PFSK-1 (cell line): Measurements from ENCODE around the gene TM2D3.

Experiments
- FOXP2 ChIP-seq: optimal IDR thresholded peaks from 2 replicates; pipeline ENCODE3; 2011; ENCODE audit warnings: borderline replicate concordance, control low read depth, inconsistent platforms; ENCODE audit not compliant: insufficient read depth; ENCODE audit errors: extremely low read length, extremely low read depth
- POLR2AphosphoS5 ChIP-seq: IDR thresholded peaks from 2 replicates; pipeline ENCODE4 v1.6.1; 2012; ENCODE audit warnings: low read depth, mild to moderate bottlenecking, control low read depth, low read length, moderate library complexity
- REST ChIP-seq, 2 experiments: IDR thresholded peaks; 2 replicates each; pipeline versions ENCODE4 v1.6.1 to v1.8.0; 2011 to 2012; ENCODE audit warnings: low read depth in 2 of 2, low read length in 2 of 2, control low read depth in 1 of 2, inconsistent platforms in 1 of 2, mild to moderate bottlenecking in 1 of 2, moderate library complexity in 1 of 2; ENCODE audit not compliant: insufficient read depth in 1 of 2
- SIN3A ChIP-seq: IDR thresholded peaks from 2 replicates; pipeline ENCODE4 v1.6.1; 2012; ENCODE audit warnings: mild to moderate bottlenecking, low read length, moderate library complexity, borderline replicate concordance; ENCODE audit not compliant: insufficient read depth
- TAF1 ChIP-seq: IDR thresholded peaks from 2 replicates; pipeline ENCODE4 v1.6.1; 2012; ENCODE audit warnings: low read length, control low read depth, borderline replicate concordance; ENCODE audit not compliant: insufficient read depth

Gene TM2D3

DNA sequence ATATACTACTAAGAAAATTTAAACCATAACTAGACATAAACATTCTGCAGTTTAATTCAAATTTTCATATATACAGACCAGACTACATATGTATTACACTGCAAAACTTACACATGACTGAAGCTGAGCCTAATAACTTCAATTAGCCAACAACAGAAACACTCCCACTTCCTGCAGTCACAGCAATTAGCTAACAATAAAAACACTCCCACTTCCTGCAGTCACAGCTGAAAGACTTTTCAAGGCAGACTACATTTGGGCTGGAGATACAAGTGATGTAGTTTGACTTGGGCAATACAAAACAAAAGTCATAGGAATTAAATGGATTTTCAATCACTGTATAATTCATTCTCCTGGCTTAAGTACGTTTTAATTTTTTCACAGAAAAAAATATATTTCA lies 10.3 kb downstream of the TM2D3 start:
- TF ChIP-seq FOXP2 (no peak), TAF1 (no peak), REST (IDR thresholded peaks at IDR 0.05; ENCODE audit: insufficient read depth in 1 of 2, low read depth in 2 of 2, low read length in 2 of 2) (no peak), POLR2AphosphoS5 (0 out of 2 replicates have a peak, but pooled peaks have one; percentile 24), SIN3A (peak; percentile 87; the same call in 1 of the 2 replicates)

DNA sequence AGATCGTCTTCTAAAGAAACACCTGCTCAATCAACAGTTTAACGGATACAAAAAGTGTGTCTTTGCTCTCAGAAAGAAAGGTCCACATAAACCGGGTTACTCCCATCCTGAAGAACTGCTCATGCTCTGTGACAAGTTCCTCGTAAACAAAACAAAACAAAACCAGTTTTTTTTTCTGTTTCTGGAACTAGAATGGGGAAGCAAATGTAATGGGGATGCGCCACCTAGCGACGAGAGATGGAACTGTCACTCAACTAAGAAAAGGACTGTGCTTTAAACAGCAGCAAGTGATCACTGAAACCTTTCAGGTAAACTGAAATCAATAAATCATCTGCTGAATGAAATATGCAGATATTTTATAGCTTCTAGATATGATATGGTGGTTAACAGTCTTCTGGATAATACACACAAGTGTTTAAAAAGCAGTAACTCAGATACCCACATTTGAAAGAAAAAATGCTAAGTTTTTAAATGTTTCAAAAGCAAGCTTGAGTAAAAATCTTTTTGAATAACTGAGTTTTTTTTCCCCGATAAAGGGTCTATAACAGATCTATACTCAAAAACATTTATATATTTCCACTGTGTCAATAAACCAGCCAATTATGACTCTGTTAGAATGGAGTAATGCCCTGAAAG lies 10.9 kb downstream of the TM2D3 start:
- TF ChIP-seq REST (IDR thresholded peaks at IDR 0.05; ENCODE audit: insufficient read depth in 1 of 2, low read depth in 2 of 2, low read length in 2 of 2): no peak
- no peak for TF ChIP-seq POLR2AphosphoS5
- no peak for TF ChIP-seq FOXP2
- TF ChIP-seq TAF1: no peak
- no peak for TF ChIP-seq SIN3A

DNA sequence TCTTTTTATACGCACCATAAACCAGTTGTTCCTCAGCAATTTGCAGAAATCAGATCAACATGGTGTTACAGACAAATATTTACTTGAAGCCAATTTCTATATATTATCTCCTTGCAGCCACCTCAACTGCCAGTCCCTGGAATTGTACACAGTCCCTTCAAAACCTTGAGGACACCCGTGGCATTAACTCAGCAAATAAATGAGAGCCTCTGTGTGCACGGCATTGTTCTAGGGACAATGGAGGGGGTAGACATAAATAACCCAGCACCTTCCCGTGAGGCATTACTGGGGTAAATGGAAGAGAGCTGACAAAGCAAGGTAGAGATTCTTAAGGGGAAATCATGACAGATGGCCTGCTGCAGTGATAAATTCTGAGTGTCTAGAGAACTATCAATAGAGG lies 12.5 kb downstream of the TM2D3 start:
- TF ChIP-seq SIN3A: no peak
- no peak for TF ChIP-seq TAF1
- TF ChIP-seq POLR2AphosphoS5: no peak
- TF ChIP-seq FOXP2: no peak
- no peak for TF ChIP-seq REST (IDR thresholded peaks at IDR 0.05; ENCODE audit: insufficient read depth in 1 of 2, low read depth in 2 of 2, low read length in 2 of 2)

DNA sequence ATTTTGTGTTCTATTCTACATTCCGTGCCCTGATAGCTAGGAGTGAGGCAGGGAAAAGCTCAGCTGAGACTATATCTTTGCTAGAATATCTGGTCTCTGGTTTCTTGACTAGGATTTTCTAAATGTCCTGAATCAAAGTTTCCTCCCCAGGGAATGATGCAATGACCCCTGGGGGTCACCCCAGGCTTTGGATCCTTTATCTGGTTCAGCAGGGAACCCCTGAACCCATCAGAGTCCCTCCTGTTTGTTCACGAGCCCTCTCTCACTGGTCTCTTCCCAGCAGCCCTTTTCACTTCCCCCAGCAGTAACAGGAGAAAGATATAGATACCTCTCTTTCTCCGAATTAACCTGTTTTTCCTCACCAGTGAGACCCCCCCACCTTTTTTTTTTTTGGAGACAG lies 14.3 kb downstream of the TM2D3 start:
- TF ChIP-seq FOXP2 (no peak), POLR2AphosphoS5 (no peak), SIN3A (no peak), REST (IDR thresholded peaks at IDR 0.05; ENCODE audit: insufficient read depth in 1 of 2, low read depth in 2 of 2, low read length in 2 of 2) (no peak), TAF1 (no peak)

DNA sequence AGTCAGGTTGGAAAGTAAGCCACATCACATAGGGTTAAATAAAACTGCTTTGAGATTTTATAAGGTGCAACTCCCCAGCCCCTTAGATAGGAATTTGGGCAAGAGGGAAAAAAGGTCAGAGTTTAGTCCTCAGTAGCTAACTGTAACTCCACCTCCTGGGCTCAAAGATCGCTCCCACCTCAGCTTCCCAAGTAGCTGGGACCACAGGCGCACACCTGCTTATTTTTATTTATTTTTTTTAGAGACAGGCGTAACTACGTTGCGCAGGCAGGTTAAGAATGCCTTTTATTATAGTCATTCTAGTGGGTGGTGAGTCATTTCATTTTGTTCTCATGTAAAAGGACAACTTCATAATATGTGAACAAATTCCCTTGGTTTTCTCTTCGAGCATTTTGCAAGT lies 14.7 kb downstream of the TM2D3 start:
- no peak for TF ChIP-seq FOXP2
- no peak for TF ChIP-seq POLR2AphosphoS5
- no peak for TF ChIP-seq REST (IDR thresholded peaks at IDR 0.05; ENCODE audit: insufficient read depth in 1 of 2, low read depth in 2 of 2, low read length in 2 of 2)
- no peak for TF ChIP-seq SIN3A
- TF ChIP-seq TAF1: no peak
